SK-N-SH (cell line): Measurements from ENCODE around the gene RBM17. TPM values are rescaled to one million over a fixed set of nuclear protein-coding genes. Genes with fewer than 3 reads are reported as not detected.

Experiments used
- CTCF ChIA-PET: fragments of 300-600, 350-600 bp; formaldehyde crosslinking; extraction: SDS; loops from one replicate; lab custom pipeline; 2021; lab: Yijun Ruan, JAX
- POLR2A ChIA-PET: fragments of 350-600 bp; sonication (Branson Sonifier 250); formaldehyde crosslinking; extraction: SDS; loops from one replicate; lab custom pipeline; 2020; ENCODE audit warnings: antibody characterized with exemption, inconsistent platforms; lab: Yijun Ruan, JAX
- DNase-seq: peaks from one replicate; pipeline ENCODE4 v3.0.0; 2012
- H2AFZ ChIP-seq: fragments of 200-600 bp; sonication (generic); 2 replicates; pipeline ENCODE4 v1.8.1; 2016; ENCODE audit warnings: antibody characterized with exemption, mild to moderate bottlenecking, low read depth
- H3F3A ChIP-seq: fragments of 200-600 bp; sonication (generic); replicated peaks from 2 replicates; pipeline ENCODE3; 2016; ENCODE audit warnings: antibody characterized with exemption, mild to moderate bottlenecking; ENCODE audit not compliant: insufficient read depth
- H3K27ac ChIP-seq, 2 experiments: fragments of 200-500 bp in 1 of 2; fragments of 200-600 bp in 1 of 2; sonication (Bioruptor generic) in 1 of 2; sonication (generic), shearing (Covaris generic) in 1 of 2; 2 replicates each; pipeline versions ENCODE4 v1.5.1 to v1.6.1; 2014 to 2016; ENCODE audit warnings: low read depth in 2 of 2, inconsistent platforms in 1 of 2, low read length in 1 of 2, mild to moderate bottlenecking in 1 of 2, mixed read lengths in 1 of 2
- H3K27me3 ChIP-seq: fragments of 200-600 bp; sonication (generic), shearing (Covaris generic); 2 replicates; pipeline ENCODE4 v1.6.1; 2016; ENCODE audit warnings: mixed run types; ENCODE audit not compliant: insufficient read depth
- H3K36me3 ChIP-seq, 2 experiments: fragments of 200-500 bp in 1 of 2; fragments of 200-600 bp in 1 of 2; sonication (Bioruptor generic) in 1 of 2; sonication (generic) in 1 of 2; replicated peaks in 1 of 2; 2 replicates each; pipeline versions ENCODE3 to v1.5.1; 2014 to 2016; ENCODE audit warnings: low read length in 1 of 2, mild to moderate bottlenecking in 1 of 2; ENCODE audit not compliant: insufficient read depth in 2 of 2, control insufficient read depth in 1 of 2
- H3K4me1 ChIP-seq, 2 experiments: fragments of 200-500 bp in 1 of 2; fragments of 200-600 bp in 1 of 2; sonication (Bioruptor generic) in 1 of 2; sonication (generic), shearing (Covaris generic) in 1 of 2; 2 replicates each; pipeline versions ENCODE4 v1.5.1 to v1.6.1; 2014 to 2016; ENCODE audit warnings: low read depth in 1 of 2, low read length in 1 of 2, mixed run types in 1 of 2; ENCODE audit not compliant: insufficient read depth in 2 of 2, control insufficient read depth in 1 of 2
- H3K4me2 ChIP-seq: fragments of 200-600 bp; sonication (generic), shearing (Covaris generic); 2 replicates; pipeline ENCODE4 v1.6.1; 2017; ENCODE audit warnings: mixed run types
- H3K4me3 ChIP-seq, 2 experiments: fragments of 200-500 bp in 1 of 2; fragments of 200-600 bp in 1 of 2; sonication (Bioruptor generic) in 1 of 2; sonication (generic), shearing (Covaris generic) in 1 of 2; 2 replicates each; pipeline versions ENCODE4 v1.5.1 to v1.8.1; 2014 to 2016; ENCODE audit warnings: low read depth in 2 of 2, inconsistent platforms in 1 of 2, low read length in 1 of 2, mild to moderate bottlenecking in 1 of 2, mixed read lengths in 1 of 2, moderate library complexity in 1 of 2
- H3K79me2 ChIP-seq: fragments of 200-600 bp; sonication (generic); 2 replicates; pipeline ENCODE4 v1.8.1; 2017; ENCODE audit warnings: mild to moderate bottlenecking; ENCODE audit not compliant: insufficient read depth
- H3K9ac ChIP-seq: fragments of 200-600 bp; sonication (generic); 2 replicates; pipeline ENCODE4 v1.6.1; 2017; ENCODE audit warnings: mixed run types
- H3K9me2 ChIP-seq: fragments of 200-600 bp; sonication (generic); 2 replicates; pipeline ENCODE4 v1.6.1; 2017; ENCODE audit warnings: mixed run types
- H3K9me3 ChIP-seq: fragments of 200-600 bp; sonication (generic); 2 replicates; pipeline ENCODE4 v1.6.1; 2017; ENCODE audit warnings: mixed run types, mild to moderate bottlenecking, moderate library complexity
- H4K20me1 ChIP-seq: fragments of 200-600 bp; sonication (generic); 2 replicates; pipeline ENCODE4 v1.6.1; 2017; ENCODE audit warnings: mild to moderate bottlenecking, mixed run types; ENCODE audit not compliant: insufficient read depth
- ELF1 ChIP-seq: IDR thresholded peaks from 2 replicates; pipeline ENCODE4 v1.4.0; 2012
- EZH2phosphoT487 ChIP-seq: fragments of 200-600 bp; sonication (generic); IDR thresholded peaks from 2 replicates; pipeline ENCODE4 v1.6.1; 2017; ENCODE audit warnings: low read depth, mixed run types, mild to moderate bottlenecking, antibody characterized with exemption, moderate library complexity, borderline replicate concordance
- FOXJ3 ChIP-seq: sonication (generic); formaldehyde crosslinking; IDR thresholded peaks from 2 replicates; pipeline ENCODE4 v1.5.1; 2020; ENCODE audit warnings: mild to moderate bottlenecking, missing genetic modification reagents
- NFIC ChIP-seq: IDR thresholded peaks from 2 replicates; pipeline ENCODE4 v1.4.0; 2012; ENCODE audit warnings: borderline replicate concordance
- PBX3 ChIP-seq: IDR thresholded peaks from 2 replicates; pipeline ENCODE4; 2012
- RAD21 ChIP-seq: IDR thresholded peaks from 2 replicates; pipeline ENCODE4 v1.6.1; 2012; ENCODE audit warnings: mild to moderate bottlenecking, low read length
- SMC3 ChIP-seq: IDR thresholded peaks from 2 replicates; pipeline ENCODE4 v1.6.1; 2012; ENCODE audit warnings: low read depth, low read length, improper control_type of control experiment
- TCF12 ChIP-seq: IDR thresholded peaks from 2 replicates; pipeline ENCODE4 v1.4.0; 2012
- WGBS: methylation state at CpG from one replicate; pipeline ENCODE4 v1.1.6; 2017; ENCODE audit warnings: low lambda C conversion rate; 5-methylcytosine and 5-hydroxymethylcytosine counted together
- polyA plus RNA-seq, 3 experiments: library from polyadenylated mRNA; depleted of rRNA; stranded (reverse); fragments of >200 nt; gene quantifications; 2 replicates each; pipeline ENCODE4 v1.2.3, GENCODE V29; 2012

The RBM17 gene
- polyA plus RNA-seq, 1 of the 3 experiments (the other 2 are of a cell fraction) = 32.6 TPM

GRCh38 chr10:6047847-6048246, 41.0 kb upstream of the RBM17 start:
- Histone ChIP-seq H3K9ac (no peak overlapping the region), H4K20me1 (no peaks in the 10 kb centered on the region), H3K36me3 (no peaks in the 10 kb centered on the region), H2AFZ (no peak overlapping the region), H3K9me3 (no peaks in the 10 kb centered on the region), H3K27ac (no peak overlapping the region), H3K4me2 (no peak overlapping the region), H3K79me2 (no peaks in the 10 kb centered on the region), H3K4me3 (no peak overlapping the region), H3K4me1 (peaks cover 0 to 3% of the 10 kb centered on the region in 2 experiments; a peak in 1 of 4 replicates), H3K9me2 (no peaks in the 10 kb centered on the region), H3F3A (no peaks in the 10 kb centered on the region), H3K27me3 (peaks cover 40% of the 10 kb centered on the region; the same call in 1 of the 2 replicates)
- ChIA-PET CTCF (interaction anchor here (2.0 kb wide), 1 partner anchor 26 kb away, joined by 4 read pairs; no protein-coding TSS in a partner anchor), POLR2A (no interaction called here)
- DNase-seq = no peak
- 37% methylated on average over 7 of the region's 7 CpGs for WGBS
- TF ChIP-seq NFIC = no peak

- Histone ChIP-seq H3K27me3 (peaks cover 36% of the 10 kb centered on the region; the same call in 1 of the 2 replicates), H3K4me2 (no peak overlapping the region), H3K4me1 (peaks cover 0 to 3% of the 10 kb centered on the region in 2 experiments; a peak in 1 of 4 replicates), H3K9me3 (no peaks in the 10 kb centered on the region), H2AFZ (no peak overlapping the region), H3F3A (no peaks in the 10 kb centered on the region), H4K20me1 (no peaks in the 10 kb centered on the region), H3K4me3 (no peak overlapping the region), H3K9me2 (no peaks in the 10 kb centered on the region), H3K36me3 (no peaks in the 10 kb centered on the region), H3K79me2 (no peaks in the 10 kb centered on the region), H3K27ac (no peak overlapping the region), H3K9ac (no peak overlapping the region)
- CTCF ChIA-PET = interaction anchor here (1.1 to 2.0 kb wide), 2 partner anchors 25 to 38 kb away, joined by 3 to 4 read pairs; no protein-coding TSS in a partner anchor
- no peak for TF ChIP-seq RAD21
- TF ChIP-seq SMC3 = no peak
- no peak for TF ChIP-seq TCF12
- no peak for TF ChIP-seq ELF1
- no peak for DNase-seq
- POLR2A ChIA-PET = no interaction called here
- 66% methylated on average over 7 of the region's 7 CpGs for WGBS
Observed at GRCh38 chr10:6048281-6049030, 40.4 kb upstream of the RBM17 start.

- CTCF ChIA-PET = interaction anchor here (1.1 to 2.0 kb wide), 2 partner anchors 24 to 37 kb away, joined by 3 to 4 read pairs; no protein-coding TSS in a partner anchor
- no peak for TF ChIP-seq EZH2phosphoT487
- no peak for TF ChIP-seq PBX3
- no peak for TF ChIP-seq FOXJ3
- Histone ChIP-seq H3K27me3 (peaks cover 32% of the 10 kb centered on the region; the same call in 1 of the 2 replicates), H3K4me2 (no peak overlapping the region), H3K9ac (no peak overlapping the region), H3F3A (no peaks in the 10 kb centered on the region), H3K4me1 (peaks cover 0 to 5% of the 10 kb centered on the region in 2 experiments; a peak in 1 of 4 replicates), H3K79me2 (no peaks in the 10 kb centered on the region), H3K27ac (no peak overlapping the region), H3K36me3 (no peaks in the 10 kb centered on the region), H3K9me2 (no peaks in the 10 kb centered on the region), H2AFZ (no peak overlapping the region), H3K4me3 (no peak overlapping the region), H4K20me1 (no peaks in the 10 kb centered on the region), H3K9me3 (no peaks in the 10 kb centered on the region)
- WGBS = 66% methylated on average over 2 of the region's 2 CpGs
- DNase-seq = no peak
- POLR2A ChIA-PET = no interaction called here
Observed at GRCh38 chr10:6049031-6049400, 39.8 kb upstream of the RBM17 start.
